ENCODE data around the gene CLCN5. TPM values are rescaled to one million over a fixed set of nuclear protein-coding genes. Genes with fewer than 3 reads are reported as not detected.

CLCN5 gene
- total RNA-seq, 4 donors from 2014 or later = 5.3 to 8.0 (median 7.2) TPM

- WGBS, 2 donors = 57 to 82% methylated on average over 2 to 3 of the region's 3 CpGs
Measured at GRCh38 chrX:50045823-50046222, 123.4 kb downstream of the CLCN5 start.

GRCh38 chrX:50049228-50049627 lies 126.8 kb downstream of the CLCN5 start:
- no peak for DNase-seq
- no peaks in the 10 kb centered on the region for H3K36me3 ChIP-seq
- H3K4me1 ChIP-seq = no peaks in the 10 kb centered on the region
- no peaks in the 10 kb centered on the region for H3K9me3 ChIP-seq
- intact Hi-C loops (cut with DNase I) = no loop called here
- no peak overlapping the region for H3K4me3 ChIP-seq
- WGBS, 2 donors = 53 to 67% methylated on average over 1 of the region's 1 CpG
- no peak overlapping the region for H3K27ac ChIP-seq
- TF ChIP-seq POLR2A (IDR thresholded peaks at IDR 0.05) = no peak
- no peak for TF ChIP-seq CTCF (IDR thresholded peaks at IDR 0.05)
- peaks cover 0 to 4% (median 0%) of the 10 kb centered on the region in 4 donors for H3K27me3 ChIP-seq

More at GRCh38 chrX:50045823-50046222, 123.4 kb downstream of the CLCN5 start:
- no peak overlapping the region for H3K27ac ChIP-seq
- DNase-seq = no peak
- intact Hi-C loops (cut with DNase I) = no loop called here
- H3K36me3 ChIP-seq = no peaks in the 10 kb centered on the region
- H3K9me3 ChIP-seq = no peaks in the 10 kb centered on the region
- TF ChIP-seq CTCF (IDR thresholded peaks at IDR 0.05) (no peak), POLR2A (IDR thresholded peaks at IDR 0.05) (no peak)
- no peaks in the 10 kb centered on the region for H3K27me3 ChIP-seq
- H3K4me1 ChIP-seq = no peaks in the 10 kb centered on the region
- H3K4me3 ChIP-seq = no peak overlapping the region

GRCh38 chrX:50054147-50054546 lies 131.8 kb downstream of the CLCN5 start:
- peaks cover 0 to 4% (median 0%) of the 10 kb centered on the region in 4 donors for H3K27me3 ChIP-seq
- H3K9me3 ChIP-seq = no peaks in the 10 kb centered on the region
- 71 to 83% methylated on average over 1 of the region's 1 CpG for WGBS, 2 donors
- no peak for DNase-seq
- H3K36me3 ChIP-seq = no peaks in the 10 kb centered on the region
- H3K4me1 ChIP-seq = no peaks in the 10 kb centered on the region
- intact Hi-C loops (cut with DNase I) = no loop called here
- H3K4me3 ChIP-seq = no peak overlapping the region
- no peak overlapping the region for H3K27ac ChIP-seq
- no peak for TF ChIP-seq CTCF (IDR thresholded peaks at IDR 0.05)
- no peak for TF ChIP-seq POLR2A (IDR thresholded peaks at IDR 0.05)

- Histone ChIP-seq H3K27me3 (no peaks in the 10 kb centered on the region), H3K4me1 (no peaks in the 10 kb centered on the region), H3K9me3 (no peaks in the 10 kb centered on the region), H3K36me3 (no peaks in the 10 kb centered on the region), H3K4me3 (no peak overlapping the region), H3K27ac (no peak overlapping the region)
- TF ChIP-seq CTCF (IDR thresholded peaks at IDR 0.05) = no peak
- TF ChIP-seq POLR2A (IDR thresholded peaks at IDR 0.05) = no peak
- no peak for DNase-seq
- WGBS, 2 donors = 73 to 93% methylated on average over 4 of the region's 4 CpGs
- intact Hi-C loops (cut with DNase I) = no loop called here
Measured at GRCh38 chrX:50066318-50066937, 144.0 kb downstream of the CLCN5 start.

- H3K4me1 ChIP-seq = no peaks in the 10 kb centered on the region
- H3K27me3 ChIP-seq = no peaks in the 10 kb centered on the region
- no peak for TF ChIP-seq CTCF (IDR thresholded peaks at IDR 0.05)
- TF ChIP-seq POLR2A (IDR thresholded peaks at IDR 0.05) = no peak
- no peak overlapping the region for H3K4me3 ChIP-seq
- H3K27ac ChIP-seq = no peak overlapping the region
- 38 to 48% methylated on average over 5 to 9 of the region's 9 CpGs for WGBS, 2 donors
- no peaks in the 10 kb centered on the region for H3K9me3 ChIP-seq
- no peak for DNase-seq
- H3K36me3 ChIP-seq = no peaks in the 10 kb centered on the region
- intact Hi-C loops (cut with DNase I) = no loop called here
Measured at GRCh38 chrX:50067435-50068284, 145.3 kb downstream of the CLCN5 start.
